H9 (cell line): ENCODE results near the gene ADAMTS16. TPM values are rescaled to one million over a fixed set of nuclear protein-coding genes. Genes with fewer than 3 reads are reported as not detected.

Source experiments
- DNase-seq: peaks from one replicate; pipeline ENCODE4 v3.0.0-alpha.2; 2017
- H2AFZ ChIP-seq: one replicate; pipeline ENCODE4 v1.6.1; 2013; ENCODE audit warnings: mild to moderate bottlenecking, low read length, control low read depth, moderate library complexity
- H2AK5ac ChIP-seq: 2 replicates; pipeline ENCODE4 v1.6.1; 2013; ENCODE audit warnings: low read length, control low read depth, mixed read lengths; ENCODE audit not compliant: insufficient read length
- H2BK120ac ChIP-seq: one replicate; pipeline ENCODE4 v1.6.1; 2013; ENCODE audit warnings: low read depth, mild to moderate bottlenecking, low read length, control low read depth, inconsistent platforms; ENCODE audit not compliant: poor library complexity, severe bottlenecking
- H2BK12ac ChIP-seq: 2 replicates; pipeline ENCODE4 v1.6.1; 2013; ENCODE audit warnings: low read length, control low read depth, mixed read lengths, low read depth; ENCODE audit not compliant: insufficient read length
- H2BK15ac ChIP-seq: 2 replicates; pipeline ENCODE4 v1.6.1; 2013; ENCODE audit warnings: low read depth, low read length, control low read depth
- H2BK20ac ChIP-seq: one replicate; pipeline ENCODE4 v1.6.1; 2013; ENCODE audit warnings: low read depth, mild to moderate bottlenecking, low read length, control low read depth, inconsistent platforms; ENCODE audit not compliant: poor library complexity, severe bottlenecking
- H2BK5ac ChIP-seq: 2 replicates; pipeline ENCODE4 v1.6.1; 2013; ENCODE audit warnings: low read length, control low read depth, mixed read lengths; ENCODE audit not compliant: insufficient read length
- H3K14ac ChIP-seq: 2 replicates; pipeline ENCODE4 v1.6.1; 2013; ENCODE audit warnings: low read length, control low read depth; ENCODE audit not compliant: insufficient read depth
- H3K18ac ChIP-seq: 2 replicates; pipeline ENCODE4 v1.6.1; 2013; ENCODE audit warnings: low read depth, mild to moderate bottlenecking, mixed read lengths, low read length, control low read depth; ENCODE audit not compliant: insufficient read length
- H3K23ac ChIP-seq: 2 replicates; pipeline ENCODE4 v1.6.1; 2013; ENCODE audit warnings: low read length, control low read depth, mixed read lengths, low read depth; ENCODE audit not compliant: insufficient read length
- H3K23me2 ChIP-seq: 2 replicates; pipeline ENCODE4 v1.6.1; 2013; ENCODE audit warnings: low read depth, mild to moderate bottlenecking, mixed read lengths, low read length, control low read depth; ENCODE audit not compliant: insufficient read length, poor library complexity, severe bottlenecking
- H3K27ac ChIP-seq: 2 replicates; pipeline ENCODE4 v1.5.1; 2013; ENCODE audit warnings: low read length, control low read depth, mixed read lengths, low read depth; ENCODE audit not compliant: insufficient read length
- H3K27me3 ChIP-seq: 2 replicates; pipeline ENCODE4 v1.6.1; 2013; ENCODE audit warnings: low read length, control low read depth, inconsistent platforms; ENCODE audit not compliant: insufficient read depth
- H3K4ac ChIP-seq: 2 replicates; pipeline ENCODE4 v1.6.1; 2013; ENCODE audit warnings: low read depth, mild to moderate bottlenecking, control low read depth, inconsistent platforms, low read length, moderate library complexity
- H3K4me1 ChIP-seq: 2 replicates; pipeline ENCODE4 v1.6.1; 2013; ENCODE audit warnings: low read length, control low read depth, inconsistent platforms; ENCODE audit not compliant: insufficient read depth
- H3K4me2 ChIP-seq: 2 replicates; pipeline ENCODE4 v1.6.1; 2013; ENCODE audit warnings: low read length, control low read depth, mixed read lengths; ENCODE audit not compliant: insufficient read length, insufficient read depth
- H3K56ac ChIP-seq: 2 replicates; pipeline ENCODE4 v1.6.1; 2013; ENCODE audit warnings: low read depth, mild to moderate bottlenecking, mixed read lengths, low read length, control low read depth; ENCODE audit not compliant: insufficient read length
- H3K79me1 ChIP-seq: 2 replicates; pipeline ENCODE4 v1.6.1; 2013; ENCODE audit warnings: low read depth, mild to moderate bottlenecking, moderate library complexity, low read length, control low read depth, inconsistent platforms; ENCODE audit not compliant: insufficient read depth, poor library complexity, severe bottlenecking
- H3K79me2 ChIP-seq: 2 replicates; pipeline ENCODE4 v1.6.1; 2013; ENCODE audit warnings: low read length, control low read depth, inconsistent platforms; ENCODE audit not compliant: insufficient read depth
- H3K9ac ChIP-seq: 2 replicates; pipeline ENCODE4 v1.6.1; 2013; ENCODE audit warnings: low read length, control low read depth, mixed read lengths; ENCODE audit not compliant: insufficient read length; ENCODE audit errors: extremely low read depth
- H3K9me3 ChIP-seq: one replicate; pipeline ENCODE4 v1.6.1; 2013; ENCODE audit warnings: low read depth, low read length, inconsistent platforms; ENCODE audit not compliant: control insufficient read depth
- H3T11ph ChIP-seq: one replicate; pipeline ENCODE4 v1.6.1; 2013; ENCODE audit warnings: mild to moderate bottlenecking, low read length, control low read depth, inconsistent platforms
- H4K20me1 ChIP-seq: one replicate; pipeline ENCODE4 v1.6.1; 2013; ENCODE audit not compliant: control insufficient read depth, insufficient read length, insufficient read depth
- H4K5ac ChIP-seq: 2 replicates; pipeline ENCODE4 v1.6.1; 2013; ENCODE audit warnings: low read depth, mild to moderate bottlenecking, mixed read lengths, low read length, control low read depth; ENCODE audit not compliant: insufficient read length
- H4K8ac ChIP-seq: replicated peaks from 2 replicates; pipeline ENCODE4 v1.6.1; 2013; ENCODE audit warnings: low read length, control low read depth, mixed read lengths, low read depth; ENCODE audit not compliant: insufficient read length
- H4K91ac ChIP-seq: 2 replicates; pipeline ENCODE4 v1.6.1; 2013; ENCODE audit warnings: low read depth, mild to moderate bottlenecking, moderate library complexity, mixed read lengths, low read length, control low read depth; ENCODE audit not compliant: insufficient read length
- H3K27ac Mint-ChIP-seq, 3 experiments: 2 replicates in 2 of 3; 3 replicates in 1 of 3; pipeline ENCODE4 v1.8.0; 2020 to 2021; ENCODE audit warnings: mixed read lengths in 3 of 3, mild to moderate bottlenecking in 1 of 3, moderate library complexity in 1 of 3
- H3K27me3 Mint-ChIP-seq: 2 replicates; pipeline ENCODE4 v1.8.0; 2021; ENCODE audit warnings: low read depth, mild to moderate bottlenecking, moderate library complexity, mixed read lengths
- H3K36me3 Mint-ChIP-seq, 3 experiments: 2 replicates in 2 of 3; 3 replicates in 1 of 3; pipeline ENCODE4 v1.8.0; 2020 to 2021; ENCODE audit warnings: low read depth in 3 of 3, mixed read lengths in 3 of 3; ENCODE audit not compliant: insufficient read depth in 1 of 3
- H3K4me1 Mint-ChIP-seq, 2 experiments: 2 replicates each; pipeline ENCODE4 v1.8.0; 2020; ENCODE audit warnings: mixed read lengths in 2 of 2
- H3K4me3 Mint-ChIP-seq, 2 experiments: 2 replicates in 1 of 2; 3 replicates in 1 of 2; pipeline ENCODE4 v1.8.0; 2020 to 2021; ENCODE audit warnings: mild to moderate bottlenecking in 2 of 2, mixed read lengths in 2 of 2, moderate library complexity in 1 of 2
- H3K9me3 Mint-ChIP-seq, 2 experiments: 2 replicates in 1 of 2; 3 replicates in 1 of 2; pipeline ENCODE4 v1.8.0; 2020; ENCODE audit warnings: mild to moderate bottlenecking in 2 of 2, mixed read lengths in 2 of 2, moderate library complexity in 1 of 2
- WGBS: extraction: QIAGEN DNeasy Blood & Tissue Kit; methylation state at CpG from one replicate; pipeline ENCODE4 v1.1.7; 2013; ENCODE audit warnings: missing lambda C conversion rate, low lambda C conversion rate, mixed read lengths; ENCODE audit not compliant: insufficient read length; ENCODE audit errors: extremely low coverage; 5-methylcytosine and 5-hydroxymethylcytosine counted together
- total RNA-seq: library from RNA; stranded (reverse); gene quantifications from 2 replicates; pipeline ENCODE4 v1.2.1, GENCODE V29; 2021
- TF ChIP-seq, protein P1 (sequence below): fragments of 200-600 bp; sonication (generic); conservative IDR thresholded peaks from 3 replicates; pipeline ENCODE4 v1.8.0; 2021; ENCODE audit warnings: antibody characterized with exemption, mild to moderate bottlenecking

ADAMTS16 gene
- total RNA-seq, 1 experiment from 2014 or later = 4.5 TPM

DNA sequence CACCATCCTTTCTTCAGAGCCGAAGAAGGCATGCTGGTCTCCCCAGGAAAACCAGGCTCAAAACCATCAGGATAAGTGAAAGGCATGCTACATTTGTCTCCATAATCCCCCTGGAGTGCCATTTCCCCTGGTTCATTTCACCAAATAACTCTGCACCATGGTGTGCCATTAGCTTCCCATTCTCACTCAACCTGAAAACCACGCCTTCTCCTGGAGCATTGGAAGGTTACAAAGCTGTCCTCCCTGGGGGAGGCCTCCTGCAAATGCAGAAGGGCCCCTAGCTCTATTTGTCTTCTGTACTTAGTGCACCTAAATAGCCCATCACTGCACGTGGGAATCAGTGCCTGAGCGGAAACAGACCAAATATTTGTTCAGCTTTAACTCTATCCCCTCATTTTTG is 192.2 kb downstream of the ADAMTS16 start:
- H4K5ac ChIP-seq = no peak overlapping the region
- H3K9me3 ChIP-seq = no peaks in the 10 kb centered on the region
- DNase-seq = no peak
- Mint-ChIP-seq H3K36me3 (peaks cover 2 to 4% (median 2%) of the 10 kb centered on the region in 3 experiments; a peak in 2 of 7 replicates), H3K4me3 (no peak overlapping the region), H3K4me1 (peaks cover 33 to 44% of the 10 kb centered on the region in 2 experiments), H3K27ac (no peak overlapping the region), H3K27me3 (peaks cover 7% of the 10 kb centered on the region; the same call in 1 of the 2 replicates), H3K9me3 (0 out of 5 replicates have a peak, but pooled peaks cover 0 to 2% of the 10 kb centered on the region in 2 experiments)
- H2BK20ac ChIP-seq = no peak overlapping the region
- no peaks in the 10 kb centered on the region for H4K20me1 ChIP-seq
- H2BK120ac ChIP-seq = no peak overlapping the region
- TF ChIP-seq, protein P1, sequence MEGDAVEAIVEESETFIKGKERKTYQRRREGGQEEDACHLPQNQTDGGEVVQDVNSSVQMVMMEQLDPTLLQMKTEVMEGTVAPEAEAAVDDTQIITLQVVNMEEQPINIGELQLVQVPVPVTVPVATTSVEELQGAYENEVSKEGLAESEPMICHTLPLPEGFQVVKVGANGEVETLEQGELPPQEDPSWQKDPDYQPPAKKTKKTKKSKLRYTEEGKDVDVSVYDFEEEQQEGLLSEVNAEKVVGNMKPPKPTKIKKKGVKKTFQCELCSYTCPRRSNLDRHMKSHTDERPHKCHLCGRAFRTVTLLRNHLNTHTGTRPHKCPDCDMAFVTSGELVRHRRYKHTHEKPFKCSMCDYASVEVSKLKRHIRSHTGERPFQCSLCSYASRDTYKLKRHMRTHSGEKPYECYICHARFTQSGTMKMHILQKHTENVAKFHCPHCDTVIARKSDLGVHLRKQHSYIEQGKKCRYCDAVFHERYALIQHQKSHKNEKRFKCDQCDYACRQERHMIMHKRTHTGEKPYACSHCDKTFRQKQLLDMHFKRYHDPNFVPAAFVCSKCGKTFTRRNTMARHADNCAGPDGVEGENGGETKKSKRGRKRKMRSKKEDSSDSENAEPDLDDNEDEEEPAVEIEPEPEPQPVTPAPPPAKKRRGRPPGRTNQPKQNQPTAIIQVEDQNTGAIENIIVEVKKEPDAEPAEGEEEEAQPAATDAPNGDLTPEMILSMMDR = no peak
- H3K27me3 ChIP-seq = no peaks in the 10 kb centered on the region
- no peak overlapping the region for H2AFZ ChIP-seq
- no peak overlapping the region for H2BK15ac ChIP-seq
- H3K79me1 ChIP-seq = no peaks in the 10 kb centered on the region
- no peaks in the 10 kb centered on the region for H3K23me2 ChIP-seq
- no peak overlapping the region for H2BK5ac ChIP-seq
- H3K79me2 ChIP-seq = no peaks in the 10 kb centered on the region
- H3K56ac ChIP-seq = no peak overlapping the region
- peaks cover 12% of the 10 kb centered on the region; the same call in 1 of the 2 replicates for H3K4me1 ChIP-seq
- no peak overlapping the region for H2AK5ac ChIP-seq
- H3K18ac ChIP-seq = no peak overlapping the region
- no peak overlapping the region for H4K91ac ChIP-seq
- H3K23ac ChIP-seq = no peak overlapping the region
- no peak overlapping the region for H4K8ac ChIP-seq
- H3K4ac ChIP-seq = no peak overlapping the region
- no peak overlapping the region for H3K4me2 ChIP-seq
- no peak overlapping the region for H2BK12ac ChIP-seq
- no peak overlapping the region for H3K9ac ChIP-seq
- WGBS = no CpG with 5 or more reads among the region's 4 CpGs
- H3T11ph ChIP-seq = no peak overlapping the region
- no peak overlapping the region for H3K14ac ChIP-seq
- no peak overlapping the region for H3K27ac ChIP-seq
